Inflammatory macrophage treated with lipopolysaccharide for 1 hour (primary cell): ENCODE data around the gene ERN2.

Source experiments
- DNase-seq, 2 donors: peaks; one replicate each; pipeline ENCODE4 v3.0.0-alpha.2; 2020 to 2022

ERN2 gene

GRCh38 chr16:23716484-23716883 is 3.5 kb upstream of the ERN2 start:
- DNase-seq: no peak

GRCh38 chr16:23711785-23712184 is 1.2 kb downstream of the ERN2 start:
- DNase-seq: no peak

GRCh38 chr16:23710504-23710903 is 2.5 kb downstream of the ERN2 start:
- DNase-seq: no peak

- no peak for DNase-seq
These were observed 3.0 kb downstream of the ERN2 start for GRCh38 chr16:23710008-23710407.

GRCh38 chr16:23709536-23709935 is 3.5 kb downstream of the ERN2 start:
- DNase-seq: no peak

GRCh38 chr16:23706439-23706838 is 6.6 kb downstream of the ERN2 start:
- DNase-seq: no peak

- DNase-seq: no peak
These were observed 7.5 kb downstream of the ERN2 start for GRCh38 chr16:23705517-23705902.

- no peak for DNase-seq
These were observed 8.1 kb downstream of the ERN2 start for GRCh38 chr16:23704772-23705516.

- DNase-seq: no peak
These were observed 10.1 kb downstream of the ERN2 start for GRCh38 chr16:23702951-23703350.

- DNase-seq: no peak
These were observed 12.0 kb downstream of the ERN2 start for GRCh38 chr16:23701045-23701444.

- no peak for DNase-seq
These were observed 12.5 kb downstream of the ERN2 start for GRCh38 chr16:23700509-23700908.

GRCh38 chr16:23700093-23700492 is 12.9 kb downstream of the ERN2 start:
- DNase-seq: no peak

GRCh38 chr16:23699100-23699499 is 13.9 kb downstream of the ERN2 start:
- no peak for DNase-seq

- no peak for DNase-seq
These were observed 17.3 kb downstream of the ERN2 start for GRCh38 chr16:23695756-23696155.

- DNase-seq: no peak
These were observed 18.2 kb downstream of the ERN2 start for GRCh38 chr16:23694644-23695373.

- no peak for DNase-seq
These were observed 18.8 kb downstream of the ERN2 start for GRCh38 chr16:23694265-23694643.

GRCh38 chr16:23692190-23692837 is 20.7 kb downstream of the ERN2 start:
- DNase-seq: no peak

GRCh38 chr16:23691483-23692189 is 21.4 kb downstream of the ERN2 start:
- no peak for DNase-seq

GRCh38 chr16:23690771-23691482 is 22.1 kb downstream of the ERN2 start:
- DNase-seq: no peak

GRCh38 chr16:23689442-23690187 is 23.4 kb downstream of the ERN2 start:
- DNase-seq: no peak

- no peak for DNase-seq
These were observed 25.8 kb downstream of the ERN2 start for GRCh38 chr16:23687034-23687808.
